ENCODE data around the gene CALR.

DNA sequence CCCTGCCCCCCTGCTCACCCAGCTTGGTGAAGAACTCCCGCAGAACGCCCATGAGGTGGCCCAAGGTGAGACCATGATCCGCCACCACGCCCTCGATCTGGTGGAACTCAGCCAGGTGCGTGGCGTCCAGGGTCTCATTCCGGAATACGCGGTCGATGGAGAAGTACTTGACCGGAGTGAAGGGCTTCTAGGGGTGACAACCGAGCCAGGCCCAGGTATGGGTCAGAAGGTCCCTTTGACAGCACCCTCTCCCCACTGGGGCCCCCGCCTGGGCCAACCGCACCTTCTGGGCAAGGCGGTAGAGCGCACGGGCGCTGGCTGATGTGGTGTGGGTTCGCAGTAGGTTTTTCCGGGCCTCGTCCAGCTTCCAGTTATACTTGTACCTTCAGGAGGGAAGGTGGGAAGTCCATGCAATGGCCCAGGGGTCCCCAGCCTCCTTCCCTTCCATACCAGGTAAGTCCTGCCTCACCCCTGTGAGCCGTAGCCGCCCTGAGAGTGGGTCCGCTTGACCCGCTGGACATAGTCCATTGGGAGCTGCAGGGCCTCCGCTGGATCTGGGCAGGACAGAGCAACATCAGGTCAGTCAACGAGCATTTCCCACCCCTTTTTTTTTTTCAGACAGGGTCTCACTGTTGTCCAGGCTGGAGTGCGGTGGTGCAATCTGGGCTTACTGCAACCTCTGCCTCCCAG is 13.6 kb upstream of the CALR start:
- TF ChIP-seq, protein P1, sequence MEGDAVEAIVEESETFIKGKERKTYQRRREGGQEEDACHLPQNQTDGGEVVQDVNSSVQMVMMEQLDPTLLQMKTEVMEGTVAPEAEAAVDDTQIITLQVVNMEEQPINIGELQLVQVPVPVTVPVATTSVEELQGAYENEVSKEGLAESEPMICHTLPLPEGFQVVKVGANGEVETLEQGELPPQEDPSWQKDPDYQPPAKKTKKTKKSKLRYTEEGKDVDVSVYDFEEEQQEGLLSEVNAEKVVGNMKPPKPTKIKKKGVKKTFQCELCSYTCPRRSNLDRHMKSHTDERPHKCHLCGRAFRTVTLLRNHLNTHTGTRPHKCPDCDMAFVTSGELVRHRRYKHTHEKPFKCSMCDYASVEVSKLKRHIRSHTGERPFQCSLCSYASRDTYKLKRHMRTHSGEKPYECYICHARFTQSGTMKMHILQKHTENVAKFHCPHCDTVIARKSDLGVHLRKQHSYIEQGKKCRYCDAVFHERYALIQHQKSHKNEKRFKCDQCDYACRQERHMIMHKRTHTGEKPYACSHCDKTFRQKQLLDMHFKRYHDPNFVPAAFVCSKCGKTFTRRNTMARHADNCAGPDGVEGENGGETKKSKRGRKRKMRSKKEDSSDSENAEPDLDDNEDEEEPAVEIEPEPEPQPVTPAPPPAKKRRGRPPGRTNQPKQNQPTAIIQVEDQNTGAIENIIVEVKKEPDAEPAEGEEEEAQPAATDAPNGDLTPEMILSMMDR (IDR thresholded peaks at IDR 0.05) = no peak
- TF ChIP-seq POLR2A (IDR thresholded peaks at IDR 0.05) = no peak
